ENCODE measurements around the gene DMWD. TPM values are rescaled to one million over a fixed set of nuclear protein-coding genes. Genes with fewer than 3 reads are reported as not detected.

DMWD gene
- total and polyA plus RNA-seq, 2 of the 13 experiments (the other 11 are each of a cell fraction or from before 2014, with no cell fraction given), result 10.3 to 14.9 TPM

- TF ChIP-seq ZNF710 (CRISPR knock-in tag; IDR thresholded peaks at IDR 0.05; ENCODE audit: borderline replicate concordance) (no peak), ZNF776 (CRISPR knock-in tag; IDR thresholded peaks at IDR 0.05) (no peak), ZNF234 (CRISPR knock-in tag; conservative IDR thresholded peaks at IDR 0.05) (no peak), THAP8 (CRISPR knock-in tag; IDR thresholded peaks at IDR 0.05; ENCODE audit: borderline replicate concordance) (no peak), ZNF713 (CRISPR knock-in tag; IDR thresholded peaks at IDR 0.05) (no peak), ARNTL (CRISPR knock-in tag; IDR thresholded peaks at IDR 0.05) (peak; percentile 56; the same call in 1 of the 2 replicates), ZNF383 (CRISPR knock-in tag; IDR thresholded peaks at IDR 0.05; ENCODE audit: borderline replicate concordance) (no peak), TBX3 (IDR thresholded peaks at IDR 0.05; ENCODE audit: borderline replicate concordance) (no peak), EEA1 (CRISPR knock-in tag; IDR thresholded peaks at IDR 0.05; ENCODE audit: borderline replicate concordance) (no peak), U2AF1 (optimal IDR thresholded peaks at IDR 0.05; ENCODE audit: low read depth, low read length) (peak; percentile 47), ZNF816 (CRISPR knock-in tag; IDR thresholded peaks at IDR 0.05; ENCODE audit: borderline replicate concordance) (no peak), ZNF44 (CRISPR knock-in tag; IDR thresholded peaks at IDR 0.05) (no peak), ZBTB37 (CRISPR knock-in tag; IDR thresholded peaks at IDR 0.05) (no peak)
- TF ChIP-seq, protein P1, sequence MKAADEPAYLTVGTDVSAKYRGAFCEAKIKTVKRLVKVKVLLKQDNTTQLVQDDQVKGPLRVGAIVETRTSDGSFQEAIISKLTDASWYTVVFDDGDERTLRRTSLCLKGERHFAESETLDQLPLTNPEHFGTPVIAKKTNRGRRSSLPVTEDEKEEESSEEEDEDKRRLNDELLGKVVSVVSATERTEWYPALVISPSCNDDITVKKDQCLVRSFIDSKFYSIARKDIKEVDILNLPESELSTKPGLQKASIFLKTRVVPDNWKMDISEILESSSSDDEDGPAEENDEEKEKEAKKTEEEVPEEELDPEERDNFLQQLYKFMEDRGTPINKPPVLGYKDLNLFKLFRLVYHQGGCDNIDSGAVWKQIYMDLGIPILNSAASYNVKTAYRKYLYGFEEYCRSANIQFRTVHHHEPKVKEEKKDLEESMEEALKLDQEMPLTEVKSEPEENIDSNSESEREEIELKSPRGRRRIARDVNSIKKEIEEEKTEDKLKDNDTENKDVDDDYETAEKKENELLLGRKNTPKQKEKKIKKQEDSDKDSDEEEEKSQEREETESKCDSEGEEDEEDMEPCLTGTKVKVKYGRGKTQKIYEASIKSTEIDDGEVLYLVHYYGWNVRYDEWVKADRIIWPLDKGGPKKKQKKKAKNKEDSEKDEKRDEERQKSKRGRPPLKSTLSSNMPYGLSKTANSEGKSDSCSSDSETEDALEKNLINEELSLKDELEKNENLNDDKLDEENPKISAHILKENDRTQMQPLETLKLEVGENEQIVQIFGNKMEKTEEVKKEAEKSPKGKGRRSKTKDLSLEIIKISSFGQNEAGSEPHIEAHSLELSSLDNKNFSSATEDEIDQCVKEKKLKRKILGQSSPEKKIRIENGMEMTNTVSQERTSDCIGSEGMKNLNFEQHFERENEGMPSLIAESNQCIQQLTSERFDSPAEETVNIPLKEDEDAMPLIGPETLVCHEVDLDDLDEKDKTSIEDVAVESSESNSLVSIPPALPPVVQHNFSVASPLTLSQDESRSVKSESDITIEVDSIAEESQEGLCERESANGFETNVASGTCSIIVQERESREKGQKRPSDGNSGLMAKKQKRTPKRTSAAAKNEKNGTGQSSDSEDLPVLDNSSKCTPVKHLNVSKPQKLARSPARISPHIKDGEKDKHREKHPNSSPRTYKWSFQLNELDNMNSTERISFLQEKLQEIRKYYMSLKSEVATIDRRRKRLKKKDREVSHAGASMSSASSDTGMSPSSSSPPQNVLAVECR (CRISPR knock-in tag; IDR thresholded peaks at IDR 0.05; ENCODE audit: borderline replicate concordance), result peak; percentile 56; the same call in 1 of the 2 replicates
- TF ChIP-seq, protein P2, sequence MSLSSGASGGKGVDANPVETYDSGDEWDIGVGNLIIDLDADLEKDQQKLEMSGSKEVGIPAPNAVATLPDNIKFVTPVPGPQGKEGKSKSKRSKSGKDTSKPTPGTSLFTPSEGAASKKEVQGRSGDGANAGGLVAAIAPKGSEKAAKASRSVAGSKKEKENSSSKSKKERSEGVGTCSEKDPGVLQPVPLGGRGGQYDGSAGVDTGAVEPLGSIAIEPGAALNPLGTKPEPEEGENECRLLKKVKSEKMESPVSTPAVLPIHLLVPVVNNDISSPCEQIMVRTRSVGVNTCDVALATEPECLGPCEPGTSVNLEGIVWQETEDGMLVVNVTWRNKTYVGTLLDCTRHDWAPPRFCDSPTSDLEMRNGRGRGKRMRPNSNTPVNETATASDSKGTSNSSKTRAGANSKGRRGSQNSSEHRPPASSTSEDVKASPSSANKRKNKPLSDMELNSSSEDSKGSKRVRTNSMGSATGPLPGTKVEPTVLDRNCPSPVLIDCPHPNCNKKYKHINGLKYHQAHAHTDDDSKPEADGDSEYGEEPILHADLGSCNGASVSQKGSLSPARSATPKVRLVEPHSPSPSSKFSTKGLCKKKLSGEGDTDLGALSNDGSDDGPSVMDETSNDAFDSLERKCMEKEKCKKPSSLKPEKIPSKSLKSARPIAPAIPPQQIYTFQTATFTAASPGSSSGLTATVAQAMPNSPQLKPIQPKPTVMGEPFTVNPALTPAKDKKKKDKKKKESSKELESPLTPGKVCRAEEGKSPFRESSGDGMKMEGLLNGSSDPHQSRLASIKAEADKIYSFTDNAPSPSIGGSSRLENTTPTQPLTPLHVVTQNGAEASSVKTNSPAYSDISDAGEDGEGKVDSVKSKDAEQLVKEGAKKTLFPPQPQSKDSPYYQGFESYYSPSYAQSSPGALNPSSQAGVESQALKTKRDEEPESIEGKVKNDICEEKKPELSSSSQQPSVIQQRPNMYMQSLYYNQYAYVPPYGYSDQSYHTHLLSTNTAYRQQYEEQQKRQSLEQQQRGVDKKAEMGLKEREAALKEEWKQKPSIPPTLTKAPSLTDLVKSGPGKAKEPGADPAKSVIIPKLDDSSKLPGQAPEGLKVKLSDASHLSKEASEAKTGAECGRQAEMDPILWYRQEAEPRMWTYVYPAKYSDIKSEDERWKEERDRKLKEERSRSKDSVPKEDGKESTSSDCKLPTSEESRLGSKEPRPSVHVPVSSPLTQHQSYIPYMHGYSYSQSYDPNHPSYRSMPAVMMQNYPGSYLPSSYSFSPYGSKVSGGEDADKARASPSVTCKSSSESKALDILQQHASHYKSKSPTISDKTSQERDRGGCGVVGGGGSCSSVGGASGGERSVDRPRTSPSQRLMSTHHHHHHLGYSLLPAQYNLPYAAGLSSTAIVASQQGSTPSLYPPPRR (CRISPR knock-in tag; IDR thresholded peaks at IDR 0.05; ENCODE audit: borderline replicate concordance), result no peak
Measured at GRCh38 chr19:45817010-45817724, 24.5 kb upstream of the DMWD start (continued).
